C4-2B (cell line): ENCODE data around the gene CFD.

ENCODE experiments used
- H3K27ac ChIP-seq: fragments of 450-650 bp; 2 replicates; pipeline ENCODE4 v1.5.1; 2017
- ZFX ChIP-seq: fragments of 450-650 bp; IDR thresholded peaks from 2 replicates; pipeline ENCODE4 v1.6.1; 2017
- TF ChIP-seq, protein P1 (sequence below): fragments of 450-650 bp; conservative IDR thresholded peaks from 2 replicates; pipeline ENCODE4 v1.5.1; 2017; ENCODE audit warnings: mild to moderate bottlenecking

CFD gene

DNA sequence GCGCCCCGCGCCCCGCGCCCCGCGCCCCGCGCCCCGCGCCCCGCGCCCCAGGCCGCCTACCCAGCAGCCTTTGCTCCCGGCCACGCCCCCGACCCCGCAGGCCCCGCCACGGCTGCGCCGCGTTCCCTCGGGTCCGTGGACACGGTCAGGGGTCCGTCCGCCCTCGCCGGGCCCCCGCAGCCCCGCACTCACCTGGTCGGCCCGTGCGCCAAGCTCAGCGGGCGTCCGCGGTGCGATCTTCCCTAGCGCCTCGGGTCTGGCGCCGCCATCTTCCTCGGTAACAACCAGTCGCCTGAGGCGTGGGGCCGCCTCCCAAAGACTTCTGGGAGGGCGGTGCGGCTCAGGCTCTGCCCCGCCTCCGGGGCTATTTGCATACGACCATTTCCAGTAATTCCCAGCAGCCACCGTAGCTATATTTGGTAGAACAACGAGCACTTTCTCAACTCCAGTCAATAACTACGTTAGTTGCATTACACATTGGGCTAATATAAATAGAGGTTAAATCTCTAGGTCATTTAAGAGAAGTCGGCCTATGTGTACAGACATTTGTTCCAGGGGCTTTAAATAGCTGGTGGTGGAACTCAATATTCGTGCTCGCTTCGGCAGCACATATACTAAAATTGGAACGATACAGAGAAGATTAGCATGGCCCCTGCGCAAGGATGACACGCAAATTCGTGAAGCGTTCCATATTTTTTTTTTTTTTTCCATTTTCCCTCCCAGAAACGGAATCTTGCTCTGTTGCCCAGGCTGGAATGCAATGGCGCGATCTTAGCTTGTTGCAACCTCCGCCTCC, 33.6 kb downstream of the CFD start, which contains the start of the genes MED16 and RNU6-9:
TSS of gene MED16 (minus strand) at position 294 of the 796 bp plus-strand sequence. CDS start 2,056 bp downstream, outside the sequence.
TSS of gene RNU6-9 (plus strand) at position 591 of the 796 bp plus-strand sequence.
- TF ChIP-seq ZFX, result peak; percentile 53; the same call in 1 of the 2 replicates
- TF ChIP-seq, protein P1, sequence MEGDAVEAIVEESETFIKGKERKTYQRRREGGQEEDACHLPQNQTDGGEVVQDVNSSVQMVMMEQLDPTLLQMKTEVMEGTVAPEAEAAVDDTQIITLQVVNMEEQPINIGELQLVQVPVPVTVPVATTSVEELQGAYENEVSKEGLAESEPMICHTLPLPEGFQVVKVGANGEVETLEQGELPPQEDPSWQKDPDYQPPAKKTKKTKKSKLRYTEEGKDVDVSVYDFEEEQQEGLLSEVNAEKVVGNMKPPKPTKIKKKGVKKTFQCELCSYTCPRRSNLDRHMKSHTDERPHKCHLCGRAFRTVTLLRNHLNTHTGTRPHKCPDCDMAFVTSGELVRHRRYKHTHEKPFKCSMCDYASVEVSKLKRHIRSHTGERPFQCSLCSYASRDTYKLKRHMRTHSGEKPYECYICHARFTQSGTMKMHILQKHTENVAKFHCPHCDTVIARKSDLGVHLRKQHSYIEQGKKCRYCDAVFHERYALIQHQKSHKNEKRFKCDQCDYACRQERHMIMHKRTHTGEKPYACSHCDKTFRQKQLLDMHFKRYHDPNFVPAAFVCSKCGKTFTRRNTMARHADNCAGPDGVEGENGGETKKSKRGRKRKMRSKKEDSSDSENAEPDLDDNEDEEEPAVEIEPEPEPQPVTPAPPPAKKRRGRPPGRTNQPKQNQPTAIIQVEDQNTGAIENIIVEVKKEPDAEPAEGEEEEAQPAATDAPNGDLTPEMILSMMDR, result no peak

DNA sequence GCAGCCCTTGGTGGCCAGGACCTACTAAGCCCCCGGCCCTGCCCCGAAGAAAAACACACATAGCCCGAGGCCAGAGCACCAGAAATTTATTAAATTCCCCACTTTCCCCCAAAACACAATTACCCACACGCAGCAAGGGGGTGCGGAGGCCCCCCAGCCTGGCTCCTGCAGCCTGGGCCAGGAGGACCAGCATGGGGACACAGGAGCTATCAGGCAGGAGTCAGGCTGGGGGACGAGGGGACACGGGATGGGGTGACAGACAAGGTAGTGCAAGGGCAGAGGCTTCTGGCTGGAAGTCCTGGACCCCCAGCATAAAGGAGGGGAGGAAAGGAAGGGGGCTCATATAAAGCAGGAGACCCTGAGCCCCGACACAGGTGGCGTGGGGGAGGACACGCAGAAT, 37.0 kb downstream of the CFD start:
- no peak for TF ChIP-seq ZFX
- TF ChIP-seq, protein P1, result no peak
- no peak overlapping the region for H3K27ac ChIP-seq

More for the DNA sequence above, 33.6 kb downstream of the CFD start, which contains the start of the genes MED16 and RNU6-9:
- H3K27ac ChIP-seq, result peak within 1 kb of the TSS; percentile 95

DNA sequence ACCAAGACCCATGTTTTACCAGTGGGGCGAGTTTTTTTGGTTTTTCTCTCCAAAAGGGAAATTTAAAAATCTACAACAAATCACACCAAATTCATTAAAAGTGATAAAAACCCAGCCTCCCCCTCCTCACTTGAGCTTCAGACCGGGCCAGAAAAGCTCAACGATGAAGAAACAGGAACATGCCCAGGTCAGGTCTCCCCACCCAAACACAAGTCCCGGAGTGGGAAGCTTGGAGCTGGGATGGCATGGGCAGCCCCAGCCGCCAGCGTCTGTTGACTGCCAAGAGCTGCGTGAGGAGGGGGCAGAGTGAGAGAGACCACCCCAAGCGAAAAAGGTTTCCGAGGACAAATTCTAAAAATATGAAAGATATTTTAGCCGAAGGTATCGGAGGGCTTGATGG, 37.5 kb downstream of the CFD start:
- TF ChIP-seq, protein P1, result no peak
- no peak for TF ChIP-seq ZFX
- H3K27ac ChIP-seq, result no peak overlapping the region

DNA sequence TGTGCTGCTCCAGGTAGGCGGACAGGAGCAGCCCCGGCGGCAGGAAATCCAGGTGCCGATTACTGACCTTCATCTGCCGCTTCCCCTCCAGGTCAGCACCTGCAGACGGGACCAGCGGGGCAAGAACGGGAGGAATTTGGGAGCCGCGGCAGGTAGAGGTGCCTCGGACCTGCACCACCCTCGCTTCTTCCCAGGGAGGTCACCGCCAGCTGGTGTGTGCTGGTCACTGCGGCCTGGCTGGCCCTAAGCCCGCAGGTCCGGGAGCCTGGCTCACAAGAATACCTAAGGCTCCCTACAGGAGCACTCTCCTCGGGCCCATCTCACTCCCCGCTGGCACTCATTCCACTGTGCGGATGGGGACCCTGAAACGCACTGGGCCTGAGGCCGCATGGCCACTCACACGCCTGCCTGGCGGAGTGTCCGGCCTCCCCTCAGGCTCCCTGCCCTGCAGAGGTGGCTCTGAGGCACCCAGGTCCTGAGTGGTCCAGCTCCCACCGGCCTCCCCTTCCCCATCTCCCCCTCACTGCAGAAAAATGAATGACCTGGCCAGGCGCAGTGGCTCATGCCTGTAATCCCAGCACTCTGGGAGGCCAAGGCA, 38.1 kb downstream of the CFD start:
- H3K27ac ChIP-seq, result no peak overlapping the region
- TF ChIP-seq, protein P1, result no peak
- TF ChIP-seq ZFX, result no peak

DNA sequence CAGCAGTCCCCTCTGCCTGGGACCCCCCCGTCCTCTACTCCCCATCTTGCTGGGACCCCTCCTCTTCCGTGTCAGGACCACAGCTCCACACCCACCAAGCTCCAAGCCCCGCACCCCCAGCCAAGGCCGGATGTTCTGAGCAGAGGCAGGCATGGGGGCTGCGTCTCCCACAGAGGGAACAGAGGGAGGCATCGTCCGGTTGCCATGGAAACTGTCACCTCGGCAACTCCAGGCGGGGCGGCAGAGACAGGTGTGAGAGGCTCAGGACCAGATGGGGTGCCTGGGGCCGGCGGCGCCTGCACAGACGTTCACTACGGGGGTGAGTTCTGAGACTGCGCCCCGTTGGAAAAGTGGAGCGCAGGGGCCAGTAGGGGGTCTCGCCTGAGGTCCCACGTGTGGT, 39.2 kb downstream of the CFD start:
- no peak overlapping the region for H3K27ac ChIP-seq
- TF ChIP-seq, protein P1, result no peak
- no peak for TF ChIP-seq ZFX

DNA sequence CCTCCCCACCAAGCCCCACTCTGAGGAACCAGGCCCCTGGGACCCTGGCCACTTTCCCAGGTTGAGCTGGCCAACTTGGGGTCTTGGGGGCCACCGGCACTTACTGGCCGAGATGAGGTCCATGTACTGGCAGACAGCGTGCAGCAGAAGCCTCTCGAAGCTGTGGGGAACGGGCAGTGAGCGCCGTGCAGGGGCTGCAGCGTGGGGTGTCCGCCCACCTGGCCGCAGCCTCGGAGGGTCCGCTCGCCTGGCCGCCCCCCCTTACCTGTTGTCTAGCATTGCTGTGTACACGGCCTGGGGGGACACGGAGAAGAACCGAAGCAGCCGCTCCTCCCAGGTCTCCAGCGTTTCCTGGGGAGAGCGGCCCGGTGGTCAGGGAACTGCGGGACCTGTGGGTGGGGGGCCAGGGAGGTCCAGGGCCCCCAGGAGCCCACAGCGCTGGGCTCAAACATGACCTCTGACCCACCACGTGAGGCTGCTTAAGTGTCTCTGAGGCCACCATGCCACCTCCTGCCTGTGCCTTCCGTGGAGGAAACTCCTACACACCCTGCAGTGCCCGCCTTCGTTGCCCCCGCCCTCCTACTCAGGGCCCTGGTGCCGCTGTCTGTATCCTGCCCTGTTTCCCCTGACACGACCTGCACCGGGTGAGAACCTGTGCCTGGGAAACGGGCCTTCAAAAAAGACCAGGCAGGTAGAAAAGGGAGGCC, 40.0 kb downstream of the CFD start:
- no peak for TF ChIP-seq ZFX
- TF ChIP-seq, protein P1, result no peak
- H3K27ac ChIP-seq, result no peak overlapping the region

DNA sequence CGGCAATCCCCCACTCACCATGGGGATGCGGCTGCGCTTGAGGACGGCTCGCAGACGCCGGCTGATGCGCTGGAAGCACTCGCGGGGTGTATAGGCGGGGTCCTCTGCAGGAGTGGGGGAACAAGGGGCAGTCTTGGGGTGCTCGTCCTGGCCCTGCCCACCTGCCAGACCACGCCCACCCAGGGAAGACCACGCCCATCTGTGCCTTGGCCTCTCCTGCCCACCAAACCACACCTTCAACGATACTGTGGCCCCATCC, 40.5 kb downstream of the CFD start:
- H3K27ac ChIP-seq, result no peak overlapping the region
- TF ChIP-seq ZFX, result no peak
- TF ChIP-seq, protein P1, result no peak
